GM12875 (cell line): ENCODE results near the gene CHTOP.
"Not testable (repeated sequence)": the region's sequence is repeated elsewhere in the genome, so short reads cannot be mapped to it uniquely, and the experiment has no call there.

Experiments
- H3K4me3 ChIP-seq: one replicate; pipeline ENCODE4 v1.5.1; 2011; ENCODE audit warnings: low read depth, low read length, control low read depth
- TF ChIP-seq, protein P1 (sequence below): IDR thresholded peaks from 2 replicates; pipeline ENCODE4 v1.5.1; 2011; ENCODE audit warnings: low read depth, mild to moderate bottlenecking, control low read depth, inconsistent platforms, low read length, moderate library complexity, borderline replicate concordance; ENCODE audit not compliant: insufficient read depth

CHTOP gene

DNA sequence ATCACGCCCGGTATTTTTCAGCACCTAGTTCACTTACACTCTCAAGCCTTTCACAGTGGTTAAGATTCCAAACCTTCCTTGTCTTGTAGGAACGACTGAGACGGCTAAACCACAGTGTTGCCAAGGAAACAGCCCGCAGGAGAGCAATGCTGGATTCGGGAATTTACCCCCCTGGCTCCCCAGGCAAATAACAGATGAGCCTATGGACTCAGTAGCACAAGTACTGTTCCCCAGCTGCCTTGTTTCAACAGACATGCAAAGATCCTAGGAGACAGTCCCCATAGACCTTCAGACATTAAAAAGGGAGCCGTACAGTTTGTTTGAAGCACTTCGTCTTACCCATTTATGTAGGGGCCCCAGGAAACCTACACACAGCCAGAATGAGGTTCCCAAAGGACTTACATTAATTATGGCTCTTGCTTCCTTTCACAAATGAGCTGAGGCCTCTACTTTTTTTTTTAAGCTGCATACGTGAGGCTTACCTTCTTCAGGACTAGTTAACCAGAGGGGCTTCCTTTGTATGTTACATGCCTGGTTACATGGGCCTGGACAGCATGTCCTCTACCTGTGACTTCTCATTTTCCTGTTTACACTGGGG is 27.3 kb downstream of the CHTOP start:
- TF ChIP-seq, protein P1, sequence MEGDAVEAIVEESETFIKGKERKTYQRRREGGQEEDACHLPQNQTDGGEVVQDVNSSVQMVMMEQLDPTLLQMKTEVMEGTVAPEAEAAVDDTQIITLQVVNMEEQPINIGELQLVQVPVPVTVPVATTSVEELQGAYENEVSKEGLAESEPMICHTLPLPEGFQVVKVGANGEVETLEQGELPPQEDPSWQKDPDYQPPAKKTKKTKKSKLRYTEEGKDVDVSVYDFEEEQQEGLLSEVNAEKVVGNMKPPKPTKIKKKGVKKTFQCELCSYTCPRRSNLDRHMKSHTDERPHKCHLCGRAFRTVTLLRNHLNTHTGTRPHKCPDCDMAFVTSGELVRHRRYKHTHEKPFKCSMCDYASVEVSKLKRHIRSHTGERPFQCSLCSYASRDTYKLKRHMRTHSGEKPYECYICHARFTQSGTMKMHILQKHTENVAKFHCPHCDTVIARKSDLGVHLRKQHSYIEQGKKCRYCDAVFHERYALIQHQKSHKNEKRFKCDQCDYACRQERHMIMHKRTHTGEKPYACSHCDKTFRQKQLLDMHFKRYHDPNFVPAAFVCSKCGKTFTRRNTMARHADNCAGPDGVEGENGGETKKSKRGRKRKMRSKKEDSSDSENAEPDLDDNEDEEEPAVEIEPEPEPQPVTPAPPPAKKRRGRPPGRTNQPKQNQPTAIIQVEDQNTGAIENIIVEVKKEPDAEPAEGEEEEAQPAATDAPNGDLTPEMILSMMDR = no peak

GRCh38 chr1:153662269-153662668 is 28.4 kb downstream of the CHTOP start:
- TF ChIP-seq, protein P1 = no peak
- H3K4me3 ChIP-seq = no peak overlapping the region

More for the DNA sequence above, 27.3 kb downstream of the CHTOP start:
- H3K4me3 ChIP-seq = no peak overlapping the region

DNA sequence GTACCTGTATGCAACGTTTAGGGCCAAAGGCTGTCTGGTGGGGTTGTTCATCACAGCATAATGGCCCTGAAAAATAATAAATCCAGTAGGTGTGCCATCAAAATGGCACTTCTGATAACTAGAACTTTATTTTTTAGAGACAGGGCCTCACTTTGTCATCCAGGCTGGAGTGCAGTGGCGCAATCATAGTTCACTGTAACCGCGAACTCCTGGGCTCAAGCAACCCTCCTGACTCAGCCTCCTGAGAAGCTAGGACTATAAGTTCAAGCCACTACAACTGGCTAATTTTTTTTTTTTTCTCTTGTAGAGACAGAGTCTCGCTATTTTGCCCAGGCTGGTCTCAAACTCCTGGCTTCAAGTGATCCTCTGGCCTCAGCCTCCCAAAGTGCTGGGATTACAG is 29.3 kb downstream of the CHTOP start:
- TF ChIP-seq, protein P1 = no peak
- H3K4me3 ChIP-seq = no peak overlapping the region

GRCh38 chr1:153667439-153667838 is 33.6 kb downstream of the CHTOP start:
- H3K4me3 ChIP-seq = no peak overlapping the region
- TF ChIP-seq, protein P1 = no peak

DNA sequence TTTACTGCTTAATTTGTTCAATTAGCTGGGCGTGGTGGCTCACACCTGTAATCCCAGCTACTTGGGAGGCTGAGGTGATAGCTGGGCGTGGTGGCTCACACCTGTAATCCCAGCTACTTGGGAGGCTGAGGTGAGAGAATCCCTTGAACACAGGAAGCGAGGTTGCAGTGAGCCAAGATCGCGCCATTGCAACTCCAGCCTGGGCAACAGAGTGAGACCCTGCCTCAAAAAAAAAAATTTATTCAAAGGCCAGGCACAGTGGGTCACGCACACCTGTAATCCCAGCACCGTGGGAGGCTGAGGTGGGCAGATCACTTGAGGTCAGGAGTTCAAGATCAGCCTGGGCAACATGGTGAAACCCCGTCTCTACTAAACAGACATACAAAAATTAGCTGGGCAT is 34.8 kb downstream of the CHTOP start:
- not testable (repeated sequence) for H3K4me3 ChIP-seq

DNA sequence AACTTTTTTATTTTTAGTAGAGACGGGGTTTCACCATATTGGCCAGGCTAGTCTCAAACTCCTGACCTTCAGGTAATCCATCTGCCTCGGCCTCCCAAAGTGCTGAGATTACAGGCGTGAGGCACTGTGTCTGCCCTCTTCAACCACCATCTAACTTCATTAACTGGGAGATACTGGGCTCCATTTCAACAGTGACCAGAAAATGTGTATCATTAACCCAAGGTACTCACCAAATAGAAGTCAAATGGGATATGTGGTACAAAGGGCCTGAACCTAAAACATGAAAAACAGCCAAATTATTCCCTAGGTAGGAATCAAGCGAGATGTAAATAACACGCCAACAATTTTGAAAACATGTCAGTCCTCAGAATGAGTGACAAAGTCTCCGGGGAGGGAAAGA is 35.7 kb downstream of the CHTOP start:
- H3K4me3 ChIP-seq = peak overlapping the region; percentile 94
- TF ChIP-seq, protein P1 = no peak

GRCh38 chr1:153670257-153670858 is 36.5 kb downstream of the CHTOP start:
- TF ChIP-seq, protein P1 = no peak

More at GRCh38 chr1:153670257-153670858, 36.5 kb downstream of the CHTOP start:
- peak overlapping the region; percentile 94 for H3K4me3 ChIP-seq
